Activated CD4-positive, alpha-beta T cell treated with anti-CD3 and anti-CD28 coated beads, Interleukin-2, amount 50 U/mL, for 4 hours (primary cell): Measurements from ENCODE around the gene ZCCHC7.
"Not testable (repeated sequence)": the region's sequence is repeated elsewhere in the genome, so short reads cannot be mapped to it uniquely, and the experiment has no call there.

Source experiments
- DNase-seq, 2 experiments: peaks; one replicate each; pipeline ENCODE4 v3.0.0-alpha.2; 2020

ZCCHC7 gene

GRCh38 chr9:37259951-37260350 is 139.6 kb downstream of the ZCCHC7 start:
- DNase-seq = no peak

GRCh38 chr9:37262410-37262809 is 142.0 kb downstream of the ZCCHC7 start:
- DNase-seq = no peak

- DNase-seq = no peak
These were observed 144.2 kb downstream of the ZCCHC7 start for GRCh38 chr9:37264539-37264938.

- DNase-seq = no peak
These were observed 146.3 kb downstream of the ZCCHC7 start for GRCh38 chr9:37266630-37267029.

GRCh38 chr9:37269221-37269620 is 148.8 kb downstream of the ZCCHC7 start:
- no peak for DNase-seq

GRCh38 chr9:37271679-37272078 is 151.3 kb downstream of the ZCCHC7 start:
- DNase-seq = no peak

GRCh38 chr9:37273595-37273994 is 153.2 kb downstream of the ZCCHC7 start:
- DNase-seq = no peak

- DNase-seq = no peak
These were observed 161.2 kb downstream of the ZCCHC7 start for GRCh38 chr9:37281541-37281940.

- no peak for DNase-seq
These were observed 163.5 kb downstream of the ZCCHC7 start for GRCh38 chr9:37283730-37284325.

- DNase-seq = no peak
These were observed 164.3 kb downstream of the ZCCHC7 start for GRCh38 chr9:37284636-37285035.

GRCh38 chr9:37286530-37287175 is 166.3 kb downstream of the ZCCHC7 start:
- DNase-seq = no peak

GRCh38 chr9:37287317-37287716 is 166.9 kb downstream of the ZCCHC7 start:
- DNase-seq = no peak

- DNase-seq = no peak
These were observed 169.3 kb downstream of the ZCCHC7 start for GRCh38 chr9:37289631-37290030.

- DNase-seq = no peak
These were observed 170.1 kb downstream of the ZCCHC7 start for GRCh38 chr9:37290366-37290939.

GRCh38 chr9:37290940-37291485 is 170.6 kb downstream of the ZCCHC7 start:
- DNase-seq = no peak

GRCh38 chr9:37291612-37292238 is 171.4 kb downstream of the ZCCHC7 start:
- DNase-seq = not testable (repeated sequence)

- no peak for DNase-seq
These were observed 172.5 kb downstream of the ZCCHC7 start for GRCh38 chr9:37292896-37293295.

GRCh38 chr9:37293664-37294524 is 173.5 kb downstream of the ZCCHC7 start:
- no peak for DNase-seq

GRCh38 chr9:37295178-37295577 is 174.8 kb downstream of the ZCCHC7 start:
- no peak for DNase-seq

- DNase-seq = no peak
These were observed 175.4 kb downstream of the ZCCHC7 start for GRCh38 chr9:37295796-37296195.

- no peak for DNase-seq
These were observed 177.2 kb downstream of the ZCCHC7 start for GRCh38 chr9:37297592-37297991.

- DNase-seq = no peak
These were observed 180.2 kb downstream of the ZCCHC7 start for GRCh38 chr9:37300620-37301019.
